ENCODE measurements around the gene RAI2. TPM values are rescaled to one million over a fixed set of nuclear protein-coding genes. Genes with fewer than 3 reads are reported as not detected.
A peak's percentile ranks its signal among the peaks of the same experiment; 100 is the strongest.

RAI2 gene
- total RNA-seq, 6 donors from 2014 or later, result 13.6 to 28.1 (median 19.1) TPM

DNA sequence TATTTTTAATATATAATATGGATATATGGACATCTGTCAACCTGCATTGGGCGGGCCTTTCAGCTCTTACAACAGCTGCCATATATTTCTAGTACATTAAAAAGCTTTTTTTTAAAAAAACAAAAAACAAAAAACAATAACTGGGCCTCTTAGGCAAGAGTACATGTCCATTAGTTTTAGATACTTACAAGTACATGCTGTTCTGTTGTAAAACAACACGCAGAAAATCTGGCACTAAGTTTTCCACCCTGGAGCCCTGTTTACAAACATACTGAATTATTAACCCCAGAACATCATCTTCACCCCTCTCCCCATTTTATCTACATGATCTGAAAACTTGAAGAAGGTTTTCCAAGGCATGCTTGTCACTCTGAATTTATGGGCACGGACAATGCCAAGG is 29.8 kb downstream of the RAI2 start:
- Histone ChIP-seq H3K9me3 (no peaks in the 10 kb centered on the region), H3K27ac (peak overlapping the region in 1 of 4 donors; percentile 11), H3K4me3 (no peak overlapping the region), H3K4me1 (peaks cover 0 to 2% (median 0%) of the 10 kb centered on the region in 4 donors), H3K27me3 (no peaks in the 10 kb centered on the region), H3K36me3 (no peaks in the 10 kb centered on the region)
- WGBS, 2 donors, result 54 to 69% methylated on average over 3 of the region's 3 CpGs
- DNase-seq (no peak), ATAC-seq (ENCODE audit: low FRiP score in 2 of 2) (no peak)
- TF ChIP-seq POLR2A (IDR thresholded peaks at IDR 0.05), result no peak
- TF ChIP-seq, protein P1, sequence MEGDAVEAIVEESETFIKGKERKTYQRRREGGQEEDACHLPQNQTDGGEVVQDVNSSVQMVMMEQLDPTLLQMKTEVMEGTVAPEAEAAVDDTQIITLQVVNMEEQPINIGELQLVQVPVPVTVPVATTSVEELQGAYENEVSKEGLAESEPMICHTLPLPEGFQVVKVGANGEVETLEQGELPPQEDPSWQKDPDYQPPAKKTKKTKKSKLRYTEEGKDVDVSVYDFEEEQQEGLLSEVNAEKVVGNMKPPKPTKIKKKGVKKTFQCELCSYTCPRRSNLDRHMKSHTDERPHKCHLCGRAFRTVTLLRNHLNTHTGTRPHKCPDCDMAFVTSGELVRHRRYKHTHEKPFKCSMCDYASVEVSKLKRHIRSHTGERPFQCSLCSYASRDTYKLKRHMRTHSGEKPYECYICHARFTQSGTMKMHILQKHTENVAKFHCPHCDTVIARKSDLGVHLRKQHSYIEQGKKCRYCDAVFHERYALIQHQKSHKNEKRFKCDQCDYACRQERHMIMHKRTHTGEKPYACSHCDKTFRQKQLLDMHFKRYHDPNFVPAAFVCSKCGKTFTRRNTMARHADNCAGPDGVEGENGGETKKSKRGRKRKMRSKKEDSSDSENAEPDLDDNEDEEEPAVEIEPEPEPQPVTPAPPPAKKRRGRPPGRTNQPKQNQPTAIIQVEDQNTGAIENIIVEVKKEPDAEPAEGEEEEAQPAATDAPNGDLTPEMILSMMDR (IDR thresholded peaks at IDR 0.05), result no peak
- TF ChIP-seq EP300 (IDR thresholded peaks at IDR 0.05), result no peak
- TF ChIP-seq POLR2AphosphoS5 (IDR thresholded peaks at IDR 0.05), result no peak

DNA sequence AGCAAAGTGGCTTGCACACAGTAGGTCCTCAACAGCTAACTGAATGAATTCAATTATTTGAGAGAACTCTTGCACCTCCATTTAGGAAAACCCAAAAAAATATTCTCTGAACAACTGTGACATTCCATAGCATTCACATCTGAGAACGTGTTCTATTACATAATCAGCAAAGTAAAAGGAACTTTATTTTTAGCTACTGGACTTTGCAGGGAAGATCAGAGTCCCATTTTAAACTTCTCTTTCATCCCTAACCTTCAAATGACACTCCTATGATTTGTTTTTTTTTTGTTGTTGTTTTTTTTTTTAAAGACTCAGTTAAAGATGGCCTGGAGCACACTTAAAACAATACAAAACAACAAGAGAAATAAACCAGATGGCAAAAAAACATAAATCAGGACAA is 30.9 kb downstream of the RAI2 start:
- Histone ChIP-seq H3K9me3 (no peaks in the 10 kb centered on the region), H3K27me3 (no peaks in the 10 kb centered on the region), H3K4me1 (peaks cover 0 to 2% (median 0%) of the 10 kb centered on the region in 4 donors), H3K36me3 (no peaks in the 10 kb centered on the region), H3K27ac (no peak overlapping the region), H3K4me3 (no peak overlapping the region)
- no peak for TF ChIP-seq POLR2A (IDR thresholded peaks at IDR 0.05)
- no peak for TF ChIP-seq POLR2AphosphoS5 (IDR thresholded peaks at IDR 0.05)
- TF ChIP-seq EP300 (IDR thresholded peaks at IDR 0.05), result no peak
- TF ChIP-seq, protein P1 (IDR thresholded peaks at IDR 0.05), result no peak
- DNase-seq (no peak), ATAC-seq (ENCODE audit: low FRiP score in 2 of 2) (no peak)
- WGBS, 2 donors, result 8% methylated on average over 1 of the region's 1 CpG

DNA sequence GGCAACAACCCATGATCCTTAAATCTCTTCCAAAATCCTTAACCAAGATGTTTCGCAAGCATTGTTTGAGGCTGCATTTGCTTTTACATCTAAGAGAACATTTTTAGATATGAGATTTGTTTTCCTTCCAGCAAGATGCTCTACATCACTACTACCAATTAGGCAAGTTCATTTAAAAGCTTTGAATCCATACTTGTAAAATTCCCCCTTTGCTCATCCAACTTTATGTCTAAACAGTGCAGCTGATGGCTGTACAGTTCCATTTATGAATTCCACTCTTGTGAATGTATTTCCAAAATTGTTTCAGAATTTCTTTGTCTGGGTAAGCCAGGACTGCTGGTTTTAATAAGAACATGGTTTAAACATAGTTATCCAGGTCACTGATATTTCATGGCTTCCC is 31.5 kb downstream of the RAI2 start:
- Histone ChIP-seq H3K27ac (no peak overlapping the region), H3K4me3 (no peak overlapping the region), H3K27me3 (no peaks in the 10 kb centered on the region), H3K36me3 (no peaks in the 10 kb centered on the region), H3K9me3 (no peaks in the 10 kb centered on the region), H3K4me1 (peaks cover 0 to 2% (median 0%) of the 10 kb centered on the region in 4 donors)
- ATAC-seq (ENCODE audit: low FRiP score in 2 of 2), result no peak
- 88 to 100% methylated on average over 1 of the region's 1 CpG for WGBS, 2 donors
- DNase-seq, result no peak
- TF ChIP-seq EP300 (IDR thresholded peaks at IDR 0.05) (no peak), POLR2A (IDR thresholded peaks at IDR 0.05) (no peak), POLR2AphosphoS5 (IDR thresholded peaks at IDR 0.05) (no peak)
- TF ChIP-seq, protein P1 (IDR thresholded peaks at IDR 0.05), result no peak

DNA sequence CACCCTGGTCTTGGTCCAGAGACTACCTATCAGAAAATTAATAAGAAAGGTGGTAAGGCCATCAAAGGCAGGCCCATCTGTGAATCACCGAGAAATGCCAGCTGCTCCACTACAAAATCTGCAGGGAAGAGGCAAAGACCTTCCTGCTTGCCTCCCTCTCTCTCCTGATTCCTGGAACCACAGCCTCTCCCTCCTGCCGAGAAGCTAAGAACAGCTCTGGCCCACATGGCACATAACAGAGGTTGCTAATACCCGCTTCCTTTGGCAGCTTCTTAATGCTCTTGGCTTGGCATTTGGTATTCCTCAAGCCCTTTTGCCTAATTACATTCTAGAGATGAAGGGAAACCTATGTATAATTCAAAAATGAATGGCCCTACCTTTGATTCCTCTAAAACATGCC is 32.9 kb downstream of the RAI2 start:
- H3K4me1 ChIP-seq, result peaks cover 0 to 2% (median 0%) of the 10 kb centered on the region in 4 donors
- H3K36me3 ChIP-seq, result no peaks in the 10 kb centered on the region
- TF ChIP-seq POLR2AphosphoS5 (IDR thresholded peaks at IDR 0.05) (no peak), POLR2A (IDR thresholded peaks at IDR 0.05) (no peak), EP300 (IDR thresholded peaks at IDR 0.05) (no peak)
- TF ChIP-seq, protein P1 (IDR thresholded peaks at IDR 0.05), result no peak
- DNase-seq, result no peak
- no peak overlapping the region for H3K4me3 ChIP-seq
- no peak overlapping the region for H3K27ac ChIP-seq
- no peaks in the 10 kb centered on the region for H3K27me3 ChIP-seq
- WGBS, 2 donors, result 67 to 84% methylated on average over 1 to 3 of the region's 3 CpGs
- no peaks in the 10 kb centered on the region for H3K9me3 ChIP-seq
- ATAC-seq (ENCODE audit: low FRiP score in 2 of 2), result no peak
